NCI-H2227 (cell line): ENCODE results near the gene PLIN4.
A peak's percentile ranks its signal among the peaks of the same experiment; 100 is the strongest.
"Not testable (repeated sequence)": the region's sequence is repeated elsewhere in the genome, so short reads cannot be mapped to it uniquely, and the experiment has no call there.

Experiments used
- DNase-seq: peaks from one replicate; lab custom pipeline; 2025; ENCODE audit not compliant: unreplicated experiment; lab: John Stamatoyannopoulos, UW

Gene PLIN4, protein sequence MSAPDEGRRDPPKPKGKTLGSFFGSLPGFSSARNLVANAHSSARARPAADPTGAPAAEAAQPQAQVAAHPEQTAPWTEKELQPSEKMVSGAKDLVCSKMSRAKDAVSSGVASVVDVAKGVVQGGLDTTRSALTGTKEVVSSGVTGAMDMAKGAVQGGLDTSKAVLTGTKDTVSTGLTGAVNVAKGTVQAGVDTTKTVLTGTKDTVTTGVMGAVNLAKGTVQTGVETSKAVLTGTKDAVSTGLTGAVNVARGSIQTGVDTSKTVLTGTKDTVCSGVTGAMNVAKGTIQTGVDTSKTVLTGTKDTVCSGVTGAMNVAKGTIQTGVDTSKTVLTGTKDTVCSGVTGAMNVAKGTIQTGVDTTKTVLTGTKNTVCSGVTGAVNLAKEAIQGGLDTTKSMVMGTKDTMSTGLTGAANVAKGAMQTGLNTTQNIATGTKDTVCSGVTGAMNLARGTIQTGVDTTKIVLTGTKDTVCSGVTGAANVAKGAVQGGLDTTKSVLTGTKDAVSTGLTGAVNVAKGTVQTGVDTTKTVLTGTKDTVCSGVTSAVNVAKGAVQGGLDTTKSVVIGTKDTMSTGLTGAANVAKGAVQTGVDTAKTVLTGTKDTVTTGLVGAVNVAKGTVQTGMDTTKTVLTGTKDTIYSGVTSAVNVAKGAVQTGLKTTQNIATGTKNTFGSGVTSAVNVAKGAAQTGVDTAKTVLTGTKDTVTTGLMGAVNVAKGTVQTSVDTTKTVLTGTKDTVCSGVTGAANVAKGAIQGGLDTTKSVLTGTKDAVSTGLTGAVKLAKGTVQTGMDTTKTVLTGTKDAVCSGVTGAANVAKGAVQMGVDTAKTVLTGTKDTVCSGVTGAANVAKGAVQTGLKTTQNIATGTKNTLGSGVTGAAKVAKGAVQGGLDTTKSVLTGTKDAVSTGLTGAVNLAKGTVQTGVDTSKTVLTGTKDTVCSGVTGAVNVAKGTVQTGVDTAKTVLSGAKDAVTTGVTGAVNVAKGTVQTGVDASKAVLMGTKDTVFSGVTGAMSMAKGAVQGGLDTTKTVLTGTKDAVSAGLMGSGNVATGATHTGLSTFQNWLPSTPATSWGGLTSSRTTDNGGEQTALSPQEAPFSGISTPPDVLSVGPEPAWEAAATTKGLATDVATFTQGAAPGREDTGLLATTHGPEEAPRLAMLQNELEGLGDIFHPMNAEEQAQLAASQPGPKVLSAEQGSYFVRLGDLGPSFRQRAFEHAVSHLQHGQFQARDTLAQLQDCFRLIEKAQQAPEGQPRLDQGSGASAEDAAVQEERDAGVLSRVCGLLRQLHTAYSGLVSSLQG (N-terminal part only)

DNA sequence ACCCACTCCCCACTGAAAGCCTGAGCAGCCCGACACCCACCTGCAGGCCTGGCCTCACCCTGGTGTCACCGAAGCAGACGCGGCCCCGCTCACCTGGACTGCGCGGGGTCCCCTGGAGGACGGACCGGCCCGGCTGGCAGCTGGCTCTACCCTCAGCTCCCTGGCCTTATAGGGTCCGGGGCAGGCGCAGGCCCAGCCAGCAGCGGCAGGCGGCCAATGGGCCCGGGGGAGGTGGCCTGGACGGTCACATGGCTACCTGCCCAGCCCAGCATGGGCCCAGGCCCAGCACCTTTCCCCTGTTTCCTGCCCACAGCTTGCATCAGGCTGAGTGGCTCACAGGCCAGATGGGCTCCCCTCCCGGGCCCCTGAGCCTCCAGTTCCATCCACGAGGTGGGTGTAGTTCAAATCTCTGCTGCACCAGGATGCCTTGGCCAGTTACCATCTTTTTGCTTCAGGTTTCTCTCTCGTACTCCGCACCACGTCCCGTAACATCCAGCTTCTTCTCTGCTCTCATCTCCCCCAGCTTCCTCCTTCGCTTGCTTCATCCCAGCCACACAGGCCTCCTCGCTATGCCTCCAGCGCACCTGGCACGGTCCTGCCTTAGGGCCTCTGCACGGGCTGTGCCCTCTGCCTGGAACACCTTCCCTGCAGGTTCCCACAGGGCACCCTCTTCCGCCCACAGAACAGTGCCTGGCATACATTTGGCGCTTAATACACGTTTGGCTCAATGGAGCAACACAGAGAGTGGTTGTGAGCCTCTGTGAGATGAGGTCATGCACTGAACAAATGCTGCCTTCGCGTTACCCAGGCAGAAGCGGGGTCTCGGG lies at the start of gene PLIN4:
PLIN4 (minus strand) TSS at position 142 of the 827 bp plus-strand sequence. CDS start 214 bp downstream, outside the sequence.
- DNase-seq: no peak

DNA sequence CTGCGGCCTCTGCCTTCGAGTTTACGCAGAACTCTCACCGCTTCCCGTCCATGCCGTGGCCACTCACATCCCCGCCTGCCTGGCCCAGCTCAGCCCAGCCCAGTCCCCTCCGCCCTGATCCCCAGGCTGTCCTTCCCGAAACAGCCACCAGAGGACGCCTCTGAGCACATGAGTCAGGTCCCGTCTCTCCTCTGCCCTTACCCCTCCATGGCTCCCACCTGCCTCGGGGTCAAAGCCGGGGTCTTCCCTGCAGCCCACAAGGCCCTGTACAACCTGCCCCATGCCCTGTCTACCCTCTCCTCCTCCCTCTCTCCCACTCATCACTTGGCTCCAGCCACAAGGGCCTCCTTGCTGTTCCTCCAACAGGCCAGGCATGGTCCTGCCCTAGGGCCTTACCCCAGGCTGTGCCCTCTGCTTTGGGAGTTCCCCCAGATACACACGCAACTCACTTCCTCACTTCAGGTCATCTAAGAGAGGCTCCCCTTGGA lies 49.3 kb upstream of the PLIN4 start:
- peak; percentile 47 for DNase-seq

DNA sequence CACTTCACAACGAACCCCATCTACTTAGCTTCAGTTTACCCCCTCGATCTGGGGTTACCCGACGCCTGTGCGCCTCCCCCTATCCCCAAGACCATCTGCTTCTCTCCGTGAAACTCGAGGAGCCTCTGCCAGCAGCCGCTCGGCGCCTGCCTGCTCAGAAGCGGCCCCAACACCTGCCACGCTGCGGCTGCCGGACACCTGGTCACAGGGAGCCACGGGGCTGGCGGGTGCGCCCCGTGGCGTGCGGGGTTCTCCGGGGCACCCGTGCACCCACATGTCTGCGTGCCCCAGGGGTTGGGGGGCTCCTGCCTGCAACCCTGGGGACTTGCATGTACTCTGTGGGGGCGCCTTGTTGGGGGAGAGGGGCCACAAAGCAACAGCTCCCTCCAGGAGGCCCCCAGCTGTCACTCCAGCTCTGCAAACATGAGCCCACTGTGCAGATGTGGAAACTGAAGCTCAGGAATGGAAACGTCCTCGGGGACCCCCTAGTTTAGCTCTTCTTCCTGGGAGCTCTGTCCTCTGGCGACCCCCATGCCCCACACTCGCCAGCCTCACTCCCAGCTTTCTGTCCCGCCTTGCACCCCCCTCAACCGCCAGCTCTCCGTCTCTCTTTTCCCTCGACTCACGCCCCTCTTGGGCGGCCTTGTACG lies 48.2 kb upstream of the PLIN4 start:
- no peak for DNase-seq

DNA sequence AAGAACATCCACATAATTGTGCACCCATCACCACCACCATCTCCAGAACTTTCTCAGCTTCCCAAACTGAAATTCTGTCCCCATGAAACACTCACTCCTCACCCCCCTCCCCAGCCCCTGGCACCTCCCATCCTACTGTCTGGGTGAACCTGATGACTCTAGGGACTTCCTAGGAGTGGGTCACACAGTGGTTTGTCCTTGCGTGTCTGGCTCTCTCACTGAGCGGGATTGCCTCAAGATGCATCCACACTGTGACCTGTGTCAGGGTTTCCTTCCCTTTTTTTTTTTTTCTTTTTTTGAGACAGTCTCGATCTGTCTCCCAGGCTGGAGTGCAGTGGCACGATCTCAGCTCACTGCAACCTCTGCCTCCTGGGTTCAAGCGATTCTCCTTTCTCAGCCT lies 45.3 kb upstream of the PLIN4 start:
- not testable (repeated sequence) for DNase-seq

DNA sequence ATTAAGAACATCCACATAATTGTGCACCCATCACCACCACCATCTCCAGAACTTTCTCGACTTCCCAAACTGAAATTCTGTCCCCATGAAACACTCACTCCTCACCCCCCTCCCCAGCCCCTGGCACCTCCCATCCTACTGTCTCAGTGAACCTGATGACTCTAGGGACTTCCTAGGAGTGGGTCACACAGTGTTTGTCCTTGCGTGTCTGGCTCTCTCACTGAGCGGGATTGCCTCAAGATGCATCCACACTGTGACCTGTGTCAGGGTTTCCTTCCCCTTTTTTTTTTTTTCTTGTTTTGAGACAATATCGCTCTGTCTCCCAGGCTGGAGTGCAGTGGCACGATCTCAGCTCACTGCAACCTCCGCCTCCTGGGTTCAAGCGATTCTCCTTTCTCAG lies 43.8 kb upstream of the PLIN4 start:
- DNase-seq: not testable (repeated sequence)

DNA sequence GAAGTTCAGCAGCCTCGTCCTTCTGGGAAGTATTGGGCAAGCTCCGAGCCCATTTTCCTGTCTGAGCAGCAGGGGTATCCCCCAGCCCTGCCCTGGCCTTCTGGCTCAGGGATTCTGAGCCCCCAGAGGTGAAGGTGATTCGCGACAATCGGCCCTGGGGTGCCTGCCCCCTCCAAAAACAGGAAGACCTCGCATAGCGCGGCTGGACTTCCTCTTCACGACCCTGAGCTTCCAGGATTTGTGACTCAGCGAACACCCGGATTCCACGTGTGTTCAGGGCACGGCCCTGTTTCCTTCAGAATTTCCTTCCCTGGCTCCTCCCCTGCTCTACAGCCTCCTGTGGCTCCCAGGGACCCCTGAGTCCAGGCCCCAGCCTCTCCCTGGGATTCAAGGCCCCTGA lies 41.3 kb upstream of the PLIN4 start, which contains the start of gene SEMA6B:
SEMA6B (minus strand) TSS at position 116 of the 400 bp plus-strand sequence. CDS start 1,227 bp downstream, outside the sequence.
- DNase-seq: no peak

DNA sequence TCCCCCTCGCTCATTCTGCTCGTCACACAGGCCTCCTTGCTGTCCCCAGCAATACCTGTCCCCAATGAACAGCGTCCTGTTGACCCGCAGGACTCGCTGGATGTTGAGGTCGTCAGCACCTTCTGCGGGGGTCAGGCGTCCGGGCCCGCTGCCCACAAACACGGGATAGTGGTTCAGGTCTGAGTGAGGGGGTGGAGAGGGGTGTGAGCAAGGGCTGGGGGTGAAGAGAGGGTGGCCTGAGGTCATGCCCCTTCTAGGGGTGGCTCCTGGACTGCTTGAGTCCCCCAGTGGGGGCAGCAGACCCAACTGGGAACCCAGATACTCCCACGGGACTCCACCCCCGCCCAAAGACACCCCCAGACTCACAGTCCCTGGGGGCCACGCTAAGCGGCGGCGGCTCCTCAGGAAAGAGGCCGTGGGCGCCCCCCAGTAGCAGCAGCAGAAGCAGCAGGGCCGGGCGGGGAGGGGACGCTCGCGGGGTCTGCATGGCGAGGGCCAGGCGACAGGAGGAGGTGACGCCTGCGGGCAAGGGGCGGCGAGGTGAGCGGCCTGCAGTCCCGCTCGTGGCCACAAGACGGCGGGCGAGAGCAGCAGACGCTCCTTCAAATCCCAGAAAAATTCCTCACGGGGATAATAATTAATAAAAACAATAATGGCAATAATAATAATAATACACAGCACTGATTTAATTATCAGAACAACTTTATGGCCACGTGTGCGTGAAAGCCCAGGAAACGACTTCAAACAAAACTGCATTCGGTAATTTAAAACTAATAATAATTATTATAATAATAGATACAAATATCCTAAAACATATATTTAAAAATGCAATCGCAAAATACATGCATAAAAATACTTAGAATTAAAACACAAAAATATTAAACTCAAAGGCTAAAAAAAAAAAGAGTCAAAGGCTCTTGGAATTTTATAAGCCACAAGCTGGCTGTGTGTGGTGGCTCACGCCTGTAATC lies 40.0 kb upstream of the PLIN4 start:
- peak; percentile 18 for DNase-seq

DNA sequence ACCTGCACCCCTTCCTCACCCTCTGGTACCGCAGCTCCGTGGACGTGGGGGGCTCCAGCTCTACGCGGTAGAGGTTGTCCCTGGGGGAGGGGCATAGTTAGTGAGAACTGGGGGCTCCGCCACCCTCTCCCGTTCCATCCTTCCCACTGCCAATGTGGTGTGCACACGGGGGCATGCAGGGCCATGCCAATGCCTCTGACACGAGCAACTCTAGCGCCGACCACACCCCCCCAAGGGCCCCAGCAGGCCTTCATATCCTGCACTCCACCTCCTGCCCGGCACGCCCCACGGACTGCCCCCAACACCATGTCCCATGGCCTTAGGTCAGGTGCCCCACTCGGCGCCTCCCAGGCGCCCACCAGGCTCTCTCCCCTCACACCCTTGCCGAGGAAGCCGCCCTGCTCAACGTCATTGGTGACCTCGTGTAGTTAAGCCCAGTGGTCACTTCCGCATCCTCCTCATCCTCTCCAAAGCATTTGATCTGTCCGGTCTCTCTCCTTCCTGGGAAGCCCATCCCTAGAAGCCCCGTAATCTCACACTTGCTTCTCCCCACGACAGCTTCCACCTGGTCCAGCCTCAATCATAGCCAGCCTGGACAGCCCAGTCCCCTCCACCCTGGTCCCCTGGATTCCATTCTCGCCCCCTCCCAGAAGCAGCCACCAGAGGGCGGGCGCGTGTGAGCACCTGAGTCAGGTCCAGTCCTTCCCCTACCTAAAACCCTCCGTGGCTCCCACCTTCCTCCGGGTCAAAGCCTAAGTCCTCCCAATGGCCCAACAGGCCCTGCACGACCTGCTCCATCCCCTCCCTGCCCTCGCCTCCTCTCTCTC lies 39.1 kb upstream of the PLIN4 start:
- DNase-seq: no peak

DNA sequence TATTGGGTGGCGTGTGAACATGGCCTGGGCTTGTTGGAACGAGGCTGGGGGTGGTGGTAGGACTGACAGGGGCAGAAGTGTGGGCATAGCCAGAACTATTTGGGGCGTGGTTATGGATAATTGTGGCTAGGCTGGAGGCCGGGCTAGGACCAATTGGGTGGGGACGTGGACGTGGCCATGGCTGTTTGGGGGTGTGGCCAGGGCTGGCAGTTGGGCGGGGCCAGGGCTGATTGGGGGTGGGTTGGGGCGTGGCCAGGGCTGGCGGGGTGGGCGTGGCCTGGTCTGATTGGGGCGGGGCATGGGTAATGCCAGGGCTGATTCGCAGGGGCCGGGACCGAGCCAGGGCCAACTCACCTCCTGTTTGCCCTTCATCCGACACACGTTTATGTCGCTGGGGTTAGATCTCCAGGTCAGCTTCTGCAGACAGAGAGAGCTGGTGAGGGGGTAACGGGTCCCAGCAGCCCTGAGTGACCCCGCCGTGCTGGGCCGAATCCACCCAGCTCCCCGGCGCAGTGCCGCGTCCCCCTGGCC lies 38.4 kb upstream of the PLIN4 start:
- DNase-seq: no peak

DNA sequence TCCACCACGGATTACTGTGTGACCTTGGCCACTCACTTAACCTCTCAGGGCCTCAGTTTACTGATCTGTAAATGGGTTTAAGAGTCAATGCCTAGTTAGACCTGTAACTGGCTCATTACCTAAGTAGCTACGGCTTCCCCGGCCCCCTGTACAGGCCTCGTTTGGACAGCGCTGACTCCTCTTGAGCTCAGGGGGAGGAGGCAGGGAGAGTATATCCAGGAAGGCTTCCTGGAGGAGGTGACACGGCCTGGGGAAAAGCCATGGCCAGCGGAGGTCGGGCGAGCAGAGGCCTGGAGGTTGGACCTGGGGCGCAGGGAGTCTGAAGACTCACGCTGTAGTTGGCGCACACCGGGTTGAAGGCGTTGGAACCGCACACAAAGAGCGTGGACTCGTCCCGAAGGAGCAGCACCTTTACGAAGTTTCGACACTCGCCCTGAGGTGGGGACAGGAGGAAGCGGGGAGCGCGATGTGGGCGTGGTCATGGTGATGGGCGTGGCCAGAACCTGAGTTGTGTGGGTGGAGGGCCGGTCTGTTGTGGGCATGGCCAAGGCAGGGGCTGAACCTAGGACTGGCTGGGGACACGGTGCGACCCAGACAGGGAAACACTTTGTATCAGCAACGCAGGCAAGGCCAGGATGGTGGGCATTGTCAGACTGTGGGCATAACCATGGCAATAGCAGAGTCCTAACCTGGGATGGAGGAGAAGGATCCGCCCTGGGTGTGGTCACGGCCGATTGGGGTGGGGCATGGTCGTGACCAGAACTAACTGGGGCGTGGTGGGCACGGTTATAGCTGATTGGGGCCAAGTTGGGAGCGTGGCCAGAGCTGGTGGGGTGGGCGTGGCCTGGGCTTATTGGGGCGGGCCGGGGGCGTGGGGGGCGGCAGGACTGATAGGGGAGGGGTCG lies 37.6 kb upstream of the PLIN4 start:
- no peak for DNase-seq

DNA sequence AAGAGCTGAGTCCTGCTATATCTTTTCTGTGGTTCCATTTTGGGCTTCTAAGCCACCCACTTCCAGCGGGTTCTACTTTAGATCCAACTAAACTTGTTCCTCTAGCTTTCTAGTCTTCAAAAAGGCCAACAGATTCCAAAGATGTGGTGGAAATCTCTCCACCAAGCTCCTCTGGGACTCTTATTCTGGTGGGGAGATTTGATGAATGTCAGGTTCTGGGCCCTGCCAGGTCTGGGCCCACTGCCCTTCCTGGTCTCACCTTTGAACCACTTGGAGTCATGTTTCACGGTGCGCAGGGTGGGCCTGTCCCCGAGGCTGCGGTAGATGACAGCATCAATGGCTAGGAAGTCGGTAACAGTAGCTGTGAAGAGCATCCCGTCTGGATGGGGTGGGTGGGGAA lies 36.4 kb upstream of the PLIN4 start:
- DNase-seq: no peak

DNA sequence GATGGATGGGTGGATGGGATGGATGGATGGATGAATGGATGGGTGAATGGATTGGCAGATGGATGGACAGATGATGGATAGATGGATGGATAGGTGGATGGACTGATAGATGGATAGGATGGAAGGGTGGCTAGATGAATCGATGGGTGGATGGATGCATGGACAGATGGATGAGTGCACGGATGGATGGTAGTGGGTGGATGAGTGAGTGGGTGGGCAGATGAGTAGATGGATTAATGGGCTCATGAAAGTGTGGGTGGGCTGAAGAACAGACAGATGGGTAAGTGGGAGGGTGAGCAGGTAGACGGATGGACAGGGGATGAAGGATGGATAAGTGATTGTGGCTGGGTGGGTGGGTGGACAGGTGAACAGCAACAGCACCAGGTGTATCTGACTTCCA lies 35.5 kb upstream of the PLIN4 start:
- DNase-seq: no peak

DNA sequence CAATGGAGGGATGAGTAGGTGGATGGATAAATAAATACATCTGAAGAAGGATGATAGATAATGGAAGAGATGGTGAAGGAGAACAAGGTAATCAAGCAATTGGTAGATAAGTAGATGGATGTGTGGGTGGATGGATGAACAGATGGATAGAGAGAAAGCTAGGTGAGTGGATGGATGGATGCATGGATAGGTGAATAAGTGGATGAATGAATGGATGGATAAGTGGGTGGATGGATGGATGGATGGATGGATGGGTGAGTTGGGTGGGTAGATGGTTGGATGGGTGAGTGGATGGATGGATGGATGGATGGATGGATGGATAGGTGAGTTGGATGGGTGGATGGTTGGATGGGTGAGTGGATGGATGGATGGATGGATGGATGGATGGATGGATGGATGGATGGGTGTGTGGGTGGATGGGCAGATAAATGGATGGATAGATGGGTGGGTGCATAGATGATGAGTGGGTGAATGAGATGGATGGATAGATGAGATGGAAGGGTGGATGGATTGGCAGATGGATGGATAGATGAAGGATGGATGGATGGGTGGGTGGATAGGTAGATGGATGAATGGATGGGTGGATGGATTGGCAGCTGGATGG lies 34.9 kb upstream of the PLIN4 start:
- no peak for DNase-seq

DNA sequence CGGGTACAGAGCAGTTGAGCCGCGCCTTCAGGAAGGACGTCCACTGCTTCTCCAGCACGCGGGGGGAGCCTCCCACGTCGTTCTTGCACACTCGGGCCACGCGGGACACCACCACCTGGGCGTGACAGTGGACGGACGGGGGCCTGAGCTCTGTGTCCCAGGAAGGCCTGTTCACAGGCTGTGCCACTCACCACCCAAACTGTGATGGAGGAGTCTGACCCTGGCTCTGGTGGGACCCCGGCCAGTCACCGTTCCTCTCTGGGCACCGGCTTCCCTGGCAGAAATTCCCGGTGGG lies 34.2 kb upstream of the PLIN4 start:
- no peak for DNase-seq

DNA sequence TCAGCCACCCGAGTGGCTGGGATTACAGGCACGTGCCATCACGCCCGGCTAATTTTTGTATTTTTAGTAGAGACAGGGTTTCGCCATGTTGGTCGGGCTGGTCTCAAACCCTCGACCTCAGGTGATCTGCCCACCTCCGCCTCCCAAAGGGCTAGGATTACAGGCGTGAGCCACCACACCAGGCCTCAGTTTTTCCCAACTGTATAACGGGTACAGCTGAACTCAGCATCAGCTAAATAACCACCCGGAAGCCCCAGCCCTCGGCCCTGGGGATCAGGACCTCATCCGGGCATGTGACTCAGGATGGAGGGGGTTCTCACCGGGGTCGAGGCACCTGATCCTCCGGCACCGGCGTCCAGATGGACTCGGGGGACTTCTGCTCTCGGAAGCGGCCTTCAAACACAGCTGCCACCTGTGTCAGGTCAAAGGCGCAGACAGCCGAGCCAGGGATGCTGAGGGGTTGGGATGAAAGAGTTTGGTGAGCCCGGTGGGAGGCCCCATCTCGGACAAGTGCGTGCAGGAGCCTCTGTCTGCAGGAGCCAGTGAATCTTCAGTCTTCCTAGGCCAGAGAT lies 32.3 kb upstream of the PLIN4 start:
- DNase-seq: no peak

DNA sequence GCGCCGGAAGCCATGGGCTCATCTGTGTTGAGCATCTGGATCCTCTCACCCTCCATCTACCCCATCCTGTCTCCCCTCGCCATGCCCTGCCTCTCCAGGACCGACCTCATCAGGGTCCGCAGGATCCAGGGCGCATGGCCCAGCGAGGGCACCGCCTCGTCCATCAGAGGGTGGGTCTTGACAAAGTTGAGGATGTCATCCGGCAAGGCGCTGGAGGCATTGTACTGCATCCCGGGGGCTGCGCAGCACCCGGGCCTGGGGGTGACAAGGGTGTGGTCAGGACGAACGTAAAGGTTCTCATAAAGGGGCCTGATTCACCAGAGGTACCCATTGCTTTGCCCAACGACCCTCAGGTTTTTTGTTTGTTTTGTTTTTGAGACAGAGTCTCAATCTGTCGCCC lies 31.7 kb upstream of the PLIN4 start:
- no peak for DNase-seq
